ENCODE data around the gene GRPEL1.

GRCh38 chr4:7041246-7041645 lies 26.6 kb downstream of the GRPEL1 start:
- no peak for TF ChIP-seq FOXK2 (IDR thresholded peaks at IDR 0.05)
- TF ChIP-seq USF2 (IDR thresholded peaks at IDR 0.05; ENCODE audit: borderline replicate concordance, low read depth, low read length), result no peak
- TF ChIP-seq CTCF (IDR thresholded peaks at IDR 0.05 in 2 of 3, conservative IDR thresholded peaks at IDR 0.05 in 1 of 3; ENCODE audit: control insufficient read depth in 2 of 3, extremely low read depth in 1 of 3, insufficient read depth in 1 of 3, low read depth in 3 of 3, low read length in 3 of 3), result no peak
- no peak for TF ChIP-seq TARDBP (IDR thresholded peaks at IDR 0.05; ENCODE audit: borderline replicate concordance)
- no peak for TF ChIP-seq HDAC2 (IDR thresholded peaks at IDR 0.05)
- TF ChIP-seq POLR2A (IDR thresholded peaks at IDR 0.05; ENCODE audit: low read depth, low read length), result no peak
- TF ChIP-seq RCOR1 (conservative IDR thresholded peaks at IDR 0.05; ENCODE audit: low read depth, low read length), result no peak
- TF ChIP-seq GABPA (IDR thresholded peaks at IDR 0.05; ENCODE audit: low read depth), result no peak
- TF ChIP-seq MTA3 (IDR thresholded peaks at IDR 0.05; ENCODE audit: borderline replicate concordance, low read length), result no peak
